ENCODE data around the gene NKTR. TPM values are rescaled to one million over a fixed set of nuclear protein-coding genes. Genes with fewer than 3 reads are reported as not detected.

NKTR gene
- total RNA-seq, 3 donors from 2014 or later = 61.4 to 75.6 (median 70.5) TPM

GRCh38 chr3:42675909-42676308, 75.4 kb downstream of the NKTR start:
- H3K36me3 ChIP-seq (ENCODE audit: low read depth) = no peaks in the 10 kb centered on the region
- ATAC-seq (no peak), DNase-seq (no peak)
- H3K4me1 ChIP-seq (ENCODE audit: low read depth) = no peaks in the 10 kb centered on the region
- no peak overlapping the region for H3K4me3 ChIP-seq
- H3K9me3 ChIP-seq = no peaks in the 10 kb centered on the region
- intact Hi-C loops (cut with DNase I, micrococcal nuclease) = no loop called here
- no peak for TF ChIP-seq CTCF (IDR thresholded peaks at IDR 0.05)

DNA sequence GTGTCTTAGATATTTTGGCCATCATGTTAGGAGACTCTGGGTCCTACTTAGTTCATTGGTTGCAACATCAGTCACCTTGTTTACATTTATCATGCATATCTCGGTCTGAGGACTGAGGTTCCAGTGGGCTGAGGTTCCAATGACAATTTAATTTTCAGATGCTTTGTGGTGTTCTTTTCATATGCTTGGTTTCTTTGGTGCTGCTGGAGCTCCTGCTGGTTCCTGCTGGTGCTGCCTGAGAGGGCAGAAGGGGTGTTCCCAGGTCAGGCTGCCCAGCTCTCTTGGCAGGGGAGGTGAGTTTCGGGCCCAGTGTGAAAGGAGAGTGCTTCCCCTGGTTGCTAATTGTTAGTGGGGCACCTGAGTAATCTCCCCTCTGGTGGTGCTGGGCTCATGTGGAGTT, 78.0 kb downstream of the NKTR start:
- H3K36me3 ChIP-seq (ENCODE audit: low read depth) = no peaks in the 10 kb centered on the region
- DNase-seq (no peak), ATAC-seq (no peak)
- TF ChIP-seq CTCF (IDR thresholded peaks at IDR 0.05) = no peak
- H3K4me1 ChIP-seq (ENCODE audit: low read depth) = no peaks in the 10 kb centered on the region
- H3K9me3 ChIP-seq = no peaks in the 10 kb centered on the region
- intact Hi-C loops (cut with DNase I, micrococcal nuclease) = no loop called here
- no peak overlapping the region for H3K4me3 ChIP-seq

DNA sequence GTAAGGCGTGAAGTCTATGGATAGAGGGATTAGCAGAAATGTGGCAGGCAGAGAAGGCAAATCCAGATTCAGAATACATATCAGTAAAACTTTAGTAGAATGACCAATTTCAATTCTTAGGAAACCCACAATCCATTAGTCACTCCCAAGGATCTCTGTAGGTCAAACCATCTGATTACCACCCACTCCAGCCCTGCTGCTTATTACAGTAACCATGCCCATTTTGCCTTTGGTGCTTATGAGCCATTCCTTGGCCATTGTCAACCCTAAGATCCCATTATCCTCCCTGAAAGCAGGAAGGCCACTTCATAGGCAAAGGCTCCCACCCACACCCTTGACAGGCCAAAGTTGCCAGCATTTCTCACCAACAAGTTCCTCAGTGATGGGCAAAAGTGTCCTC, 79.8 kb downstream of the NKTR start:
- no peak for ATAC-seq
- TF ChIP-seq CTCF (IDR thresholded peaks at IDR 0.05) = no peak
- H3K4me1 ChIP-seq (ENCODE audit: low read depth) = no peaks in the 10 kb centered on the region
- DNase-seq = no peak
- no peaks in the 10 kb centered on the region for H3K36me3 ChIP-seq (ENCODE audit: low read depth)
- no peaks in the 10 kb centered on the region for H3K9me3 ChIP-seq
- intact Hi-C loops (cut with DNase I, micrococcal nuclease) = no loop called here
- no peak overlapping the region for H3K4me3 ChIP-seq

- Histone ChIP-seq H3K4me1 (ENCODE audit: low read depth) (no peaks in the 10 kb centered on the region), H3K4me3 (no peak overlapping the region), H3K9me3 (no peaks in the 10 kb centered on the region), H3K36me3 (ENCODE audit: low read depth) (no peaks in the 10 kb centered on the region)
- DNase-seq = no peak
- intact Hi-C loops (cut with DNase I, micrococcal nuclease) = no loop called here
- no peak for ATAC-seq
- no peak for TF ChIP-seq CTCF (IDR thresholded peaks at IDR 0.05)
Observed at GRCh38 chr3:42680806-42681205, 80.3 kb downstream of the NKTR start.

GRCh38 chr3:42681361-42682038, 81.0 kb downstream of the NKTR start:
- TF ChIP-seq CTCF (IDR thresholded peaks at IDR 0.05) = no peak
- Histone ChIP-seq H3K9me3 (no peaks in the 10 kb centered on the region), H3K4me1 (ENCODE audit: low read depth) (no peaks in the 10 kb centered on the region), H3K4me3 (no peak overlapping the region), H3K36me3 (ENCODE audit: low read depth) (no peaks in the 10 kb centered on the region)
- ATAC-seq = no peak
- DNase-seq = no peak
- intact Hi-C loops (cut with DNase I, micrococcal nuclease) = no loop called here
